GM23338 (cell line): ENCODE results near the gene SND1. TPM values are rescaled to one million over a fixed set of nuclear protein-coding genes. Genes with fewer than 3 reads are reported as not detected.

Source experiments
- ATAC-seq: fragments of 200-7000 bp; cut with Tn5 transposase; 3 replicates; pipeline ENCODE4 v1.9.1; 2020
- DNase-seq: peaks from one replicate; pipeline ENCODE4 v3.0.0-alpha.2; 2015; ENCODE audit warnings: low spot score
- H2AFZ ChIP-seq: fragments of 200-600 bp; sonication (generic); 2 replicates; pipeline ENCODE4 v1.8.0; 2016; ENCODE audit warnings: antibody characterized with exemption, mild to moderate bottlenecking, moderate library complexity
- H3F3A ChIP-seq: fragments of 200-600 bp; sonication (generic); replicated peaks from 2 replicates; pipeline ENCODE4 v1.8.0; 2017; ENCODE audit warnings: antibody characterized with exemption, mixed run types, low read depth
- H3K27ac ChIP-seq: fragments of 200-600 bp; sonication (generic); 2 replicates; pipeline ENCODE4 v1.6.1; 2016; ENCODE audit warnings: low read depth
- H3K27me3 ChIP-seq: fragments of 200-600 bp; sonication (generic); 2 replicates; pipeline ENCODE4 v1.8.0; 2016; ENCODE audit warnings: mild to moderate bottlenecking, mixed run types, moderate library complexity; ENCODE audit not compliant: insufficient read depth
- H3K36me3 ChIP-seq: fragments of 200-600 bp; sonication (generic); 2 replicates; pipeline ENCODE4 v1.8.0; 2016; ENCODE audit warnings: mild to moderate bottlenecking; ENCODE audit not compliant: insufficient read depth
- H3K4me1 ChIP-seq: fragments of 200-600 bp; sonication (generic); 2 replicates; pipeline ENCODE4 v1.8.0; 2016; ENCODE audit warnings: mild to moderate bottlenecking, moderate library complexity; ENCODE audit not compliant: insufficient read depth
- H3K4me2 ChIP-seq: fragments of 200-600 bp; sonication (generic); 2 replicates; pipeline ENCODE4 v1.7.1; 2017; ENCODE audit warnings: mixed run types
- H3K4me3 ChIP-seq: fragments of 200-600 bp; sonication (generic); 2 replicates; pipeline ENCODE4 v1.6.1; 2016; ENCODE audit warnings: mixed run types
- H3K79me2 ChIP-seq: fragments of 200-600 bp; sonication (generic); replicated peaks from 2 replicates; pipeline ENCODE4 v1.8.0; 2017; ENCODE audit warnings: mild to moderate bottlenecking; ENCODE audit not compliant: insufficient read depth
- H3K9me2 ChIP-seq: fragments of 200-600 bp; sonication (generic); 2 replicates; pipeline ENCODE4 v1.8.0; 2017; ENCODE audit not compliant: insufficient read depth
- H4K20me1 ChIP-seq: fragments of 200-600 bp; sonication (generic); replicated peaks from 2 replicates; pipeline ENCODE4 v1.8.0; 2017; ENCODE audit warnings: mild to moderate bottlenecking; ENCODE audit not compliant: insufficient read depth
- H3K27ac Mint-ChIP-seq: 2 replicates; pipeline ENCODE4 v1.8.0; 2020; ENCODE audit warnings: inconsistent platforms, mild to moderate bottlenecking, moderate library complexity, mixed read lengths
- H3K27me3 Mint-ChIP-seq: 3 replicates; pipeline ENCODE4 v1.8.0; 2022; ENCODE audit warnings: low read depth, mild to moderate bottlenecking, moderate library complexity, mixed read lengths, inconsistent platforms; ENCODE audit not compliant: insufficient read depth, poor library complexity
- H3K36me3 Mint-ChIP-seq: 3 replicates; pipeline ENCODE4 v1.8.0; 2021; ENCODE audit warnings: low read depth, mild to moderate bottlenecking, inconsistent platforms, moderate library complexity, mixed read lengths
- H3K4me1 Mint-ChIP-seq: 3 replicates; pipeline ENCODE4 v1.8.0; 2020; ENCODE audit warnings: mild to moderate bottlenecking, inconsistent platforms, mixed read lengths
- H3K4me3 Mint-ChIP-seq: 3 replicates; pipeline ENCODE4 v1.8.0; 2021; ENCODE audit warnings: moderate library complexity, mild to moderate bottlenecking, inconsistent platforms, mixed read lengths
- H3K9me3 Mint-ChIP-seq: 3 replicates; pipeline ENCODE4 v1.8.0; 2020; ENCODE audit warnings: moderate library complexity, mild to moderate bottlenecking, inconsistent platforms, mixed read lengths
- CREB1 ChIP-seq: fragments of 250-450 bp; sonication (Bioruptor Pico); IDR thresholded peaks from 2 replicates; pipeline ENCODE4 v1.5.0; 2020; ENCODE audit warnings: low read depth, mild to moderate bottlenecking, moderate library complexity
- EZH2 ChIP-seq: fragments of 200-600 bp; sonication (generic); IDR thresholded peaks from one replicate; pipeline ENCODE4 v1.8.0; 2017; ENCODE audit warnings: antibody characterized with exemption, mild to moderate bottlenecking, low read depth; ENCODE audit not compliant: unreplicated experiment
- EZH2phosphoT487 ChIP-seq: fragments of 200-600 bp; sonication (generic); IDR thresholded peaks from one replicate; pipeline ENCODE4 v1.8.1; 2018; ENCODE audit warnings: antibody characterized with exemption; ENCODE audit not compliant: unreplicated experiment
- JUNB ChIP-seq: IDR thresholded peaks from one replicate; pipeline ENCODE4 v1.6.1; 2016; ENCODE audit warnings: antibody characterized with exemption; ENCODE audit not compliant: unreplicated experiment
- POLR2AphosphoS5 ChIP-seq: IDR thresholded peaks from 2 replicates; pipeline ENCODE4 v1.6.1; 2016; ENCODE audit warnings: antibody characterized with exemption, low read depth
- STAT1 ChIP-seq: IDR thresholded peaks from one replicate; pipeline ENCODE4 v1.6.1; 2016; ENCODE audit warnings: antibody characterized with exemption; ENCODE audit not compliant: unreplicated experiment
- ZNF114 ChIP-seq: fragments of 250-450 bp; sonication (Bioruptor Pico); IDR thresholded peaks from 2 replicates; pipeline ENCODE4 v1.5.0; 2020; ENCODE audit warnings: mild to moderate bottlenecking, moderate library complexity
- ZNF331 ChIP-seq: fragments of 250-450 bp; sonication (Bioruptor Pico); IDR thresholded peaks from 2 replicates; pipeline ENCODE4 v1.5.0; 2020; ENCODE audit warnings: low read depth, mild to moderate bottlenecking, moderate library complexity
- polyA plus RNA-seq: library from polyadenylated mRNA; unstranded; fragments of >200 nt; fragmentation: Nextera tagmentation; extraction: Ambion mirVana; gene quantifications from 2 replicates; pipeline ENCODE4 v1.2.1, GENCODE V29; 2016
- total RNA-seq: library from RNA; depleted of rRNA; stranded (reverse); fragments of >200 nt; shearing (Covaris generic); gene quantifications from 2 replicates; pipeline ENCODE4 v1.2.3, GENCODE V29; 2014
- TF ChIP-seq, protein P1 (sequence below): fragments of 250-450 bp; sonication (Bioruptor Pico); IDR thresholded peaks from 2 replicates; pipeline ENCODE4 v1.5.0; 2020; ENCODE audit warnings: mild to moderate bottlenecking, moderate library complexity
- TF ChIP-seq, protein P2 (sequence below): IDR thresholded peaks from 2 replicates; pipeline ENCODE4 v1.6.1; 2016; ENCODE audit warnings: antibody characterized with exemption
- TF ChIP-seq, protein P3 (sequence below), 2 experiments: fragments of 200-600 bp in 1 of 2; sonication (generic) in 1 of 2; conservative IDR thresholded peaks; 2 replicates each; pipeline versions ENCODE4 v1.5.1 to v1.6.1; 2016 to 2017; ENCODE audit warnings: antibody characterized with exemption in 2 of 2, low read depth in 2 of 2, mild to moderate bottlenecking in 2 of 2, moderate library complexity in 1 of 2

SND1 gene
- total and polyA plus RNA-seq, 2 experiments from 2014 or later, result 107 to 254 TPM

DNA sequence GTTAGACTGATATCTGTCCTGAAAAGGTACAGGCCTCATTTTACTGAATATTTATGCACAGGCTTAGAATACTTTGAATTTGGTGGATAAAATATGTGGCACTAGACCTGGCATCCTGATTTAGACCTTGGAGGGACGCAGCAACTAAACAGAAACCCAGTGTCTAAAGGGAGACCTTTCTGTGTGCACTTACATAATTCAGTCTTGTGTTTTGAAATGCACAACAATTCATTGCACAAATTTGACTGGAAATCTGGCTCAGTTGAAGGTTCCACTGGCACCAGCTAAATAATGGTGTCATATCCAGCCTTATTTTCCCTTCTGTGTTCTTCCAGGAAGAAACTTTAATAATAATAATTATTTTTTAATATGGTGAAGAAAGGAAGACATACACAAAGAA lies 142.1 kb downstream of the SND1 start:
- Histone ChIP-seq H2AFZ (no peak overlapping the region), H3K27me3 (no peaks in the 10 kb centered on the region), H3K9me2 (no peaks in the 10 kb centered on the region), H3K36me3 (no peaks in the 10 kb centered on the region), H3K4me1 (peaks cover 23% of the 10 kb centered on the region), H3F3A (no peaks in the 10 kb centered on the region), H3K27ac (no peak overlapping the region), H3K79me2 (peaks cover 88% of the 10 kb centered on the region), H3K4me3 (no peak overlapping the region), H3K4me2 (no peak overlapping the region), H4K20me1 (peaks cover 34% of the 10 kb centered on the region)
- peaks cover 52% of the 10 kb centered on the region for H3K4me1 Mint-ChIP-seq
- TF ChIP-seq ZNF331 (CRISPR knock-in tag), result no peak
- no peak for TF ChIP-seq CREB1 (CRISPR knock-in tag)
- no peak for TF ChIP-seq ZNF114 (CRISPR knock-in tag)
- TF ChIP-seq EZH2, result no peak
- no peak for TF ChIP-seq JUNB
- TF ChIP-seq STAT1, result no peak
- TF ChIP-seq POLR2AphosphoS5, result no peak
- TF ChIP-seq, protein P1, sequence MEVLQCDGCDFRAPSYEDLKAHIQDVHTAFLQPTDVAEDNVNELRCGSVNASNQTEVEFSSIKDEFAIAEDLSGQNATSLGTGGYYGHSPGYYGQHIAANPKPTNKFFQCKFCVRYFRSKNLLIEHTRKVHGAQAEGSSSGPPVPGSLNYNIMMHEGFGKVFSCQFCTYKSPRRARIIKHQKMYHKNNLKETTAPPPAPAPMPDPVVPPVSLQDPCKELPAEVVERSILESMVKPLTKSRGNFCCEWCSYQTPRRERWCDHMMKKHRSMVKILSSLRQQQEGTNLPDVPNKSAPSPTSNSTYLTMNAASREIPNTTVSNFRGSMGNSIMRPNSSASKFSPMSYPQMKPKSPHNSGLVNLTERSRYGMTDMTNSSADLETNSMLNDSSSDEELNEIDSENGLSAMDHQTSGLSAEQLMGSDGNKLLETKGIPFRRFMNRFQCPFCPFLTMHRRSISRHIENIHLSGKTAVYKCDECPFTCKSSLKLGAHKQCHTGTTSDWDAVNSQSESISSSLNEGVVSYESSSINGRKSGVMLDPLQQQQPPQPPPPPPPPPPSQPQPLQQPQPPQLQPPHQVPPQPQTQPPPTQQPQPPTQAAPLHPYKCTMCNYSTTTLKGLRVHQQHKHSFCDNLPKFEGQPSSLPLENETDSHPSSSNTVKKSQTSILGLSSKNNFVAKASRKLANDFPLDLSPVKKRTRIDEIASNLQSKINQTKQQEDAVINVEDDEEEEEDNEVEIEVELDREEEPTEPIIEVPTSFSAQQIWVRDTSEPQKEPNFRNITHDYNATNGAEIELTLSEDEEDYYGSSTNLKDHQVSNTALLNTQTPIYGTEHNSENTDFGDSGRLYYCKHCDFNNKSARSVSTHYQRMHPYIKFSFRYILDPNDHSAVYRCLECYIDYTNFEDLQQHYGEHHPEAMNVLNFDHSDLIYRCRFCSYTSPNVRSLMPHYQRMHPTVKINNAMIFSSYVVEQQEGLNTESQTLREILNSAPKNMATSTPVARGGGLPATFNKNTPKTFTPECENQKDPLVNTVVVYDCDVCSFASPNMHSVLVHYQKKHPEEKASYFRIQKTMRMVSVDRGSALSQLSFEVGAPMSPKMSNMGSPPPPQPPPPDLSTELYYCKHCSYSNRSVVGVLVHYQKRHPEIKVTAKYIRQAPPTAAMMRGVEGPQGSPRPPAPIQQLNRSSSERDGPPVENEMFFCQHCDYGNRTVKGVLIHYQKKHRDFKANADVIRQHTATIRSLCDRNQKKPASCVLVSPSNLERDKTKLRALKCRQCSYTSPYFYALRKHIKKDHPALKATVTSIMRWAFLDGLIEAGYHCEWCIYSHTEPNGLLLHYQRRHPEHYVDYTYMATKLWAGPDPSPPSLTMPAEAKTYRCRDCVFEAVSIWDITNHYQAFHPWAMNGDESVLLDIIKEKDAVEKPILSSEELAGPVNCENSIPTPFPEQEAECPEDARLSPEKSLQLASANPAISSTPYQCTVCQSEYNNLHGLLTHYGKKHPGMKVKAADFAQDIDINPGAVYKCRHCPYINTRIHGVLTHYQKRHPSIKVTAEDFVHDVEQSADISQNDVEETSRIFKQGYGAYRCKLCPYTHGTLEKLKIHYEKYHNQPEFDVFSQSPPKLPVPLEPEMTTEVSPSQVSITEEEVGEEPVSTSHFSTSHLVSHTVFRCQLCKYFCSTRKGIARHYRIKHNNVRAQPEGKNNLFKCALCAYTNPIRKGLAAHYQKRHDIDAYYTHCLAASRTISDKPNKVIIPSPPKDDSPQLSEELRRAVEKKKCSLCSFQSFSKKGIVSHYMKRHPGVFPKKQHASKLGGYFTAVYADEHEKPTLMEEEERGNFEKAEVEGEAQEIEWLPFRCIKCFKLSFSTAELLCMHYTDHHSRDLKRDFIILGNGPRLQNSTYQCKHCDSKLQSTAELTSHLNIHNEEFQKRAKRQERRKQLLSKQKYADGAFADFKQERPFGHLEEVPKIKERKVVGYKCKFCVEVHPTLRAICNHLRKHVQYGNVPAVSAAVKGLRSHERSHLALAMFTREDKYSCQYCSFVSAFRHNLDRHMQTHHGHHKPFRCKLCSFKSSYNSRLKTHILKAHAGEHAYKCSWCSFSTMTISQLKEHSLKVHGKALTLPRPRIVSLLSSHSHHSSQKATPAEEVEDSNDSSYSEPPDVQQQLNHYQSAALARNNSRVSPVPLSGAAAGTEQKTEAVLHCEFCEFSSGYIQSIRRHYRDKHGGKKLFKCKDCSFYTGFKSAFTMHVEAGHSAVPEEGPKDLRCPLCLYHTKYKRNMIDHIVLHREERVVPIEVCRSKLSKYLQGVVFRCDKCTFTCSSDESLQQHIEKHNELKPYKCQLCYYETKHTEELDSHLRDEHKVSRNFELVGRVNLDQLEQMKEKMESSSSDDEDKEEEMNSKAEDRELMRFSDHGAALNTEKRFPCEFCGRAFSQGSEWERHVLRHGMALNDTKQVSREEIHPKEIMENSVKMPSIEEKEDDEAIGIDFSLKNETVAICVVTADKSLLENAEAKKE (CRISPR knock-in tag), result no peak
- TF ChIP-seq, protein P2, sequence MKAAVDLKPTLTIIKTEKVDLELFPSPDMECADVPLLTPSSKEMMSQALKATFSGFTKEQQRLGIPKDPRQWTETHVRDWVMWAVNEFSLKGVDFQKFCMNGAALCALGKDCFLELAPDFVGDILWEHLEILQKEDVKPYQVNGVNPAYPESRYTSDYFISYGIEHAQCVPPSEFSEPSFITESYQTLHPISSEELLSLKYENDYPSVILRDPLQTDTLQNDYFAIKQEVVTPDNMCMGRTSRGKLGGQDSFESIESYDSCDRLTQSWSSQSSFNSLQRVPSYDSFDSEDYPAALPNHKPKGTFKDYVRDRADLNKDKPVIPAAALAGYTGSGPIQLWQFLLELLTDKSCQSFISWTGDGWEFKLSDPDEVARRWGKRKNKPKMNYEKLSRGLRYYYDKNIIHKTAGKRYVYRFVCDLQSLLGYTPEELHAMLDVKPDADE, result no peak
- TF ChIP-seq EZH2phosphoT487, result no peak
- TF ChIP-seq, protein P3, sequence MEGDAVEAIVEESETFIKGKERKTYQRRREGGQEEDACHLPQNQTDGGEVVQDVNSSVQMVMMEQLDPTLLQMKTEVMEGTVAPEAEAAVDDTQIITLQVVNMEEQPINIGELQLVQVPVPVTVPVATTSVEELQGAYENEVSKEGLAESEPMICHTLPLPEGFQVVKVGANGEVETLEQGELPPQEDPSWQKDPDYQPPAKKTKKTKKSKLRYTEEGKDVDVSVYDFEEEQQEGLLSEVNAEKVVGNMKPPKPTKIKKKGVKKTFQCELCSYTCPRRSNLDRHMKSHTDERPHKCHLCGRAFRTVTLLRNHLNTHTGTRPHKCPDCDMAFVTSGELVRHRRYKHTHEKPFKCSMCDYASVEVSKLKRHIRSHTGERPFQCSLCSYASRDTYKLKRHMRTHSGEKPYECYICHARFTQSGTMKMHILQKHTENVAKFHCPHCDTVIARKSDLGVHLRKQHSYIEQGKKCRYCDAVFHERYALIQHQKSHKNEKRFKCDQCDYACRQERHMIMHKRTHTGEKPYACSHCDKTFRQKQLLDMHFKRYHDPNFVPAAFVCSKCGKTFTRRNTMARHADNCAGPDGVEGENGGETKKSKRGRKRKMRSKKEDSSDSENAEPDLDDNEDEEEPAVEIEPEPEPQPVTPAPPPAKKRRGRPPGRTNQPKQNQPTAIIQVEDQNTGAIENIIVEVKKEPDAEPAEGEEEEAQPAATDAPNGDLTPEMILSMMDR (conservative IDR thresholded peaks at IDR 0.05; ENCODE audit: low read depth in 2 of 2), result no peak
- DNase-seq, result no peak
- H3K4me3 Mint-ChIP-seq, result no peak overlapping the region
- no peaks in the 10 kb centered on the region for H3K9me3 Mint-ChIP-seq
- no peaks in the 10 kb centered on the region for H3K36me3 Mint-ChIP-seq
- H3K27me3 Mint-ChIP-seq, result peaks cover 3% of the 10 kb centered on the region
- ATAC-seq, result no peak
- no peak overlapping the region for H3K27ac Mint-ChIP-seq
